AG04449 (cell line): ENCODE results near the gene LACTB.

Source experiments
- CTCF ChIA-PET: fragments of 350-600 bp; formaldehyde crosslinking; extraction: SDS; loops from one replicate; lab custom pipeline; 2021; ENCODE audit warnings: antibody characterized with exemption; lab: Yijun Ruan, JAX
- POLR2A ChIA-PET: fragments of 400-600, 350-600 bp; formaldehyde crosslinking; extraction: SDS; loops from one replicate; lab custom pipeline; 2020; ENCODE audit warnings: antibody characterized with exemption, inconsistent platforms; lab: Yijun Ruan, JAX
- DNase-seq: peaks from one replicate; pipeline ENCODE4 v3.0.0-alpha.2; 2010; ENCODE audit warnings: low read depth, low spot score
- H3K4me3 ChIP-seq: 2 replicates; pipeline ENCODE4 v1.5.1; 2011; ENCODE audit warnings: low read depth, mild to moderate bottlenecking, control low read depth, low read length
- TF ChIP-seq, protein P1 (sequence below): IDR thresholded peaks from one replicate; pipeline ENCODE4 v1.5.1; 2011; ENCODE audit warnings: mild to moderate bottlenecking, moderate library complexity, low read length, control low read depth, inconsistent platforms; ENCODE audit not compliant: insufficient read depth; ENCODE audit errors: missing control alignments

Gene LACTB

DNA sequence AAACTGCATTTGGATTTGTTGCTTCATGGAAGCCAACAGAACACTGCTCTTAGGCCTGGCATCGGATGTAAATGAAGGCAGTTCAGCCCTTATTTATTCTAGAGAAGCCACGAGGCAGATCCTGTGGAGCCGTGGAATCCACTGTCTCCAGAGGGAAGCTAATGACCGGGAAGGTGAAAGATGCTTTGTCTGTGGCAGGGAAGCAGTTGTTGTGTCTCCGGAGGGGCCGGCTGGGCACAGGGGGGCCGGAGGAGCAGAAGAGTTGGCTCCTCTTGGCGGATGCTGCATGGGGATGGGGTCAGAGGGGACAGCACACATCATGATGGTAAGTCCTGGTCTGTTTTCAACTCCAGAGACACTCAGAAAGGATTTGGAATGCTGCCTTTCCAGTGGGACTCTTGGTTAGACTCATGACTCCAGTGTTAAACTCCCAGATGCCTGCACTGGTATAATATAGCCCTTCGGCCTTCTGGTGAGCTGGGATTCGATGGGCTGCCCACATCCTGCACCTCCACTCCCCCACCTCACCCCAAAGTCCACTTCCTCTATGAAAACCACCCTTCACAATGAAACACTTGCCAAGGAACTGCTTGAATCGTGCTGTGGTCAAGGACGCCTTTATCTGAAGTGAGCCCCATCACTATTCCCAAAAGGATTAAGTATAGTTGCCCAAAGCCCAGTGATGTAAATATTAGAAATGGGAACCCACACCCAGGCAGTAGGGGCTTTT, 45.5 kb upstream of the LACTB start:
- TF ChIP-seq, protein P1, sequence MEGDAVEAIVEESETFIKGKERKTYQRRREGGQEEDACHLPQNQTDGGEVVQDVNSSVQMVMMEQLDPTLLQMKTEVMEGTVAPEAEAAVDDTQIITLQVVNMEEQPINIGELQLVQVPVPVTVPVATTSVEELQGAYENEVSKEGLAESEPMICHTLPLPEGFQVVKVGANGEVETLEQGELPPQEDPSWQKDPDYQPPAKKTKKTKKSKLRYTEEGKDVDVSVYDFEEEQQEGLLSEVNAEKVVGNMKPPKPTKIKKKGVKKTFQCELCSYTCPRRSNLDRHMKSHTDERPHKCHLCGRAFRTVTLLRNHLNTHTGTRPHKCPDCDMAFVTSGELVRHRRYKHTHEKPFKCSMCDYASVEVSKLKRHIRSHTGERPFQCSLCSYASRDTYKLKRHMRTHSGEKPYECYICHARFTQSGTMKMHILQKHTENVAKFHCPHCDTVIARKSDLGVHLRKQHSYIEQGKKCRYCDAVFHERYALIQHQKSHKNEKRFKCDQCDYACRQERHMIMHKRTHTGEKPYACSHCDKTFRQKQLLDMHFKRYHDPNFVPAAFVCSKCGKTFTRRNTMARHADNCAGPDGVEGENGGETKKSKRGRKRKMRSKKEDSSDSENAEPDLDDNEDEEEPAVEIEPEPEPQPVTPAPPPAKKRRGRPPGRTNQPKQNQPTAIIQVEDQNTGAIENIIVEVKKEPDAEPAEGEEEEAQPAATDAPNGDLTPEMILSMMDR = no peak
- DNase-seq = no peak
- ChIA-PET CTCF (interaction anchor here (3.4 kb wide), 1 partner anchor 18 kb away, joined by 15 read pairs; no protein-coding TSS in a partner anchor), POLR2A (no interaction called here)
- no peak overlapping the region for H3K4me3 ChIP-seq

DNA sequence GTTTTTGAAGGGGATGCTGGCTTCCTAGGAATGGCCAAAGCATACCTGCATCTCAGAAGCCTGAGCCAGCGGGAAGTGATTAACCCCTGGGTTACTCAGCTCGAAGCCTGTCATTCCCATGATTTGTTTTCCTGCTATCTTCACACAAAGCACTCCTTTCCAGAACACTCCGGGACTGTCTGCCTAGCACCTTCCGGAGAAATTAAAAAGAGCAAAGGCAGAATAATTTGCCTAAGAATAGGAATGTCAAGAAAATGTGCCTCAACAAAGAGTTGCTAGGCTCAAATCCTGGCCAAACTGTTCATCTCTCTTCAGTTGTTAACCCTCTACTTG, 45.0 kb upstream of the LACTB start:
- TF ChIP-seq, protein P1 = no peak
- ChIA-PET CTCF (interaction anchor here (3.4 kb wide), 1 partner anchor 17 kb away, joined by 15 read pairs; no protein-coding TSS in a partner anchor), POLR2A (no interaction called here)
- no peak overlapping the region for H3K4me3 ChIP-seq
- no peak for DNase-seq

DNA sequence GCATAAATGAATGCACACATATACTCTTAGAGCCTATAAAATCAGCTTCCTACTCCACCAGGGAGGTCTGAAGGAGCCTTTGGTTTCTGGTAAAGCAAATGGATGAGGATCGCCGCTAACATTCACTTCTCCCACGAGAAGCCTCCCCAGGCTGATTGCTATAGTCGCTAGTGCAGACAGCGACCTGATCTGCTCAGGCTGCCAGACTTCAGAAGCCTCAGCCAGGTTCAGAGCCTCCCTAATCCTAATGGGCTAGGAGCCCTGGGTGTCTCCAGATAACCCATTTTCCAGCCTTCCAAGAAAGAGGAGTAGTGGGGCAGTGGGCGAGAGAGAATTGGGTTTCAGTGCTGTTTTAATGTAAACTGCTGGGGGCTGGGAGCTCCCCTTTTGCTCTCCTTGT, 43.7 kb upstream of the LACTB start:
- DNase-seq = no peak
- no peak overlapping the region for H3K4me3 ChIP-seq
- TF ChIP-seq, protein P1 = no peak
- CTCF ChIA-PET = interaction anchor here (0.7 to 3.4 kb wide), 3 partner anchors 16 to 230 kb away, joined by 3 to 15 read pairs (median 3); no protein-coding TSS in a partner anchor
- POLR2A ChIA-PET = no interaction called here

DNA sequence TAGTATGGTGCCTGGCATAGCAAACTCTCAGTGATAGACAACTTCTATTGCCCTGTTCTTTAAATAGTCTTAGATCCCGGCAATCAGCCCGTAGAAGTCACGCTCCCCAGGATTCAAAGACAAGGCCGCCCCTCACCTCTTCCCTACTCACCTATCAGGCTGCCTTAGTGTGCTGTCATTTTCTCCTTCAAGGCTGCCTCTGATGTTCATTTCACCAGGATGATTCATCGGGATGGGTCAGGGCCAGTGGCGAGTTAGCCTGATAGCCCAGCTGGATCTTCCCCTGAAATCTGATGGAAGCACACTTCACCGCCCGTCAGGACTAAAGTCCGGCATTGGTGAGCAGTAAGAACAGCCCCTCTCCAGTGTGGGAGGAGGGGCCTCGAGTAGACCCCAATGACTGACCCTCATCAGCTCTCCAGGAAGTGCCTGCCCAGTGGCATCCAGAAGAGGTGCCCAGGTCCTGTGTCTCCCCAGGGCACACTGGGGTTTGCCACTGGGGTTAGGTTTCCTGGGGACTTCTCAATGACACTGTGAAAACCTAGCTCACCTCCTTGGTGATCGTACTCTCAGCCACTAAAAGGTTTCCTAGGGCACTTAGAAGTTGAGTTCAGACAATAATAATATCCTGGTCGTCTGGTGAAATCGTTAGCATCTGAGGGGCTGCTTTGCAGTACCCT, 41.6 kb upstream of the LACTB start:
- ChIA-PET CTCF (interaction anchor here (0.9 to 2.1 kb wide), 4 partner anchors 9 to 325 kb away, joined by 3 to 8 read pairs (median 5); no protein-coding TSS in a partner anchor), POLR2A (interaction anchor here (1.0 to 1.5 kb wide), 3 partner anchors 9 to 70 kb away, joined by 3 to 5 read pairs (median 4); no protein-coding TSS in a partner anchor)
- no peak overlapping the region for H3K4me3 ChIP-seq
- no peak for DNase-seq
- TF ChIP-seq, protein P1 = no peak

DNA sequence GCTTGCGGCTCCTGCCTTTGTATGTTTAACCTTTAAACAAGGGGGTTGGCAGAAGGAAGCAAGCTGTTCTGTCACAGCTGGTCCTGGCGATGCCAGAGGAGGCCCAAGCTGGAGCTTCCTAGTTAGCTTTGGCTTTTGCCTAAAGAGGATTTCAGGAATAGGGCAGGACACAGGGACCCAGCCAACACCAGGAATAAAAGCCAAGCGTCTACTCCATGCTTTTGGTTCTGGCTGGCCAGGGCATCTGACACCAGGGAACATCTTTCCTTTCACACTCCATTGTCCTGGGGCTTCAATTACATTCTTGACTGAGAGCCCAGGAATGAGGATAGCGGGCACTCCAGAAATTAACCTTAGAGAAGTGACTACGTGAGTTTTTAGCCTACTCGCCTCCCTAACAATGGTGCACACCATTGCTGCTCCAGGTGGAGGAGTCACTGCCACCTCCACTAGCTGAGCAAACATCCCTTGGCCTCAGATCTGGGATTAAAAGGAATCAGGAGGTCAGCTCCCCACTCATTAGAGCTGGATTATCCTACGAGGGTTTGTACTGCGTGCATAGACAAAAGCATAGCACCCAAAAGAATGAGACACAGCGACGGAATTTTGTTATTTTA, 40.9 kb upstream of the LACTB start:
- H3K4me3 ChIP-seq = no peak overlapping the region
- ChIA-PET CTCF (interaction anchor here (1.0 to 2.1 kb wide), 3 partner anchors 9 to 13 kb away, joined by 3 to 8 read pairs (median 7); no protein-coding TSS in a partner anchor), POLR2A (interaction anchor here (1.0 to 1.5 kb wide), 3 partner anchors 8 to 70 kb away, joined by 3 to 5 read pairs (median 4); no protein-coding TSS in a partner anchor)
- TF ChIP-seq, protein P1 = no peak
- DNase-seq = no peak
